Stomach (tissue), 9 donors: ENCODE data around the gene ARHGAP21. TPM values are rescaled to one million over a fixed set of nuclear protein-coding genes. Genes with fewer than 3 reads are reported as not detected.
"Not testable (repeated sequence)": the region's sequence is repeated elsewhere in the genome, so short reads cannot be mapped to it uniquely, and the experiment has no call there.

Source experiments
- DNase-seq, 2 donors: peaks; one replicate each; pipeline versions ENCODE4 v3.0.0 to v3.0.0-alpha.2; 2013 to 2019
- H3K27ac ChIP-seq, 5 donors: fragments of 200-600 bp in 4 of 5; sonication (generic) in 4 of 5; one replicate each; pipeline ENCODE4 v1.5.1; 2013 to 2019; ENCODE audit warnings: mild to moderate bottlenecking in 1 of 5, moderate library complexity in 1 of 5
- H3K27me3 ChIP-seq, 3 donors: fragments of 200-600 bp; sonication (generic); one replicate each; pipeline ENCODE4 v1.5.1; 2017 to 2019; ENCODE audit warnings: mixed run types in 1 of 3
- H3K36me3 ChIP-seq, 4 donors: fragments of 200-600 bp; sonication (generic); 1 replicate in 3 of 4; 2 replicates in 1 of 4; pipeline ENCODE4 v1.5.1; 2016 to 2019
- H3K4me1 ChIP-seq, 4 donors: fragments of 200-600 bp; sonication (generic); one replicate each; pipeline ENCODE4 v1.5.1; 2016 to 2019
- H3K4me3 ChIP-seq, 4 donors: fragments of 200-600 bp; sonication (generic) in 3 of 4; one replicate each; pipeline ENCODE4 v1.5.1; 2016 to 2019; ENCODE audit warnings: mild to moderate bottlenecking in 1 of 4
- H3K9me3 ChIP-seq, 4 donors: fragments of 200-600 bp; sonication (generic); one replicate each; pipeline ENCODE4 v1.5.1; 2016 to 2019
- EP300 ChIP-seq: sonication (generic); formaldehyde crosslinking; IDR thresholded peaks from one replicate; pipeline ENCODE4 v1.6.1; 2017; ENCODE audit warnings: antibody characterized with exemption
- POLR2A ChIP-seq, 4 donors: fragments of 450-650 bp; IDR thresholded peaks; one replicate each; pipeline ENCODE4 v1.6.1; 2016; ENCODE audit warnings: antibody characterized with exemption in 4 of 4, control low read depth in 2 of 4, mild to moderate bottlenecking in 1 of 4, moderate library complexity in 1 of 4
- POLR2AphosphoS5 ChIP-seq, 3 donors: sonication (generic); formaldehyde crosslinking; IDR thresholded peaks; one replicate each; pipeline ENCODE4 v1.6.1; 2016; ENCODE audit warnings: antibody characterized with exemption in 3 of 3
- WGBS, 5 donors: extraction: QIAGEN DNeasy Blood & Tissue Kit in 3 of 5; methylation state at CpG; one replicate each; pipeline versions ENCODE4 v1.1.5 to v1.1.7; 2013 to 2018; 5-methylcytosine and 5-hydroxymethylcytosine counted together
- intact Hi-C: fragments of 100-400 bp; cut with DNase I; formaldehyde crosslinking; loops from one replicate; pipeline ENCODE4 v1.15.1; 2023; ENCODE audit warnings: low total_unique reads
- polyA plus RNA-seq, 3 donors: library from polyadenylated mRNA; stranded (reverse); fragments of 200-250 nt; gene quantifications; one replicate each; pipeline ENCODE4 v1.2.3, GENCODE V29; 2013
- total RNA-seq, 5 donors: library from RNA; depleted of rRNA; stranded (reverse); fragments of >200 nt; gene quantifications; one replicate each; pipeline versions ENCODE4 v1.1.0 to v1.2.3, GENCODE V29; 2014 to 2016
- TF ChIP-seq, protein P1 (sequence below), 7 experiments: fragments of 450-650 bp in 4 of 7; fragments of 200-600 bp in 3 of 7; sonication (generic) in 3 of 7; IDR thresholded peaks; one replicate each; pipeline ENCODE4 v1.5.1; 2016 to 2019; ENCODE audit warnings: antibody characterized with exemption in 7 of 7, control low read depth in 2 of 7, mild to moderate bottlenecking in 1 of 7
- donor health status: healthy with polysubstance abuse.
- donor health status: Bipolar disorder and iron deficiency.
- donor health status: healthy.

The ARHGAP21 gene
- total and polyA plus RNA-seq, 8 donors: 12.7 to 166 (median 52.8) TPM

DNA sequence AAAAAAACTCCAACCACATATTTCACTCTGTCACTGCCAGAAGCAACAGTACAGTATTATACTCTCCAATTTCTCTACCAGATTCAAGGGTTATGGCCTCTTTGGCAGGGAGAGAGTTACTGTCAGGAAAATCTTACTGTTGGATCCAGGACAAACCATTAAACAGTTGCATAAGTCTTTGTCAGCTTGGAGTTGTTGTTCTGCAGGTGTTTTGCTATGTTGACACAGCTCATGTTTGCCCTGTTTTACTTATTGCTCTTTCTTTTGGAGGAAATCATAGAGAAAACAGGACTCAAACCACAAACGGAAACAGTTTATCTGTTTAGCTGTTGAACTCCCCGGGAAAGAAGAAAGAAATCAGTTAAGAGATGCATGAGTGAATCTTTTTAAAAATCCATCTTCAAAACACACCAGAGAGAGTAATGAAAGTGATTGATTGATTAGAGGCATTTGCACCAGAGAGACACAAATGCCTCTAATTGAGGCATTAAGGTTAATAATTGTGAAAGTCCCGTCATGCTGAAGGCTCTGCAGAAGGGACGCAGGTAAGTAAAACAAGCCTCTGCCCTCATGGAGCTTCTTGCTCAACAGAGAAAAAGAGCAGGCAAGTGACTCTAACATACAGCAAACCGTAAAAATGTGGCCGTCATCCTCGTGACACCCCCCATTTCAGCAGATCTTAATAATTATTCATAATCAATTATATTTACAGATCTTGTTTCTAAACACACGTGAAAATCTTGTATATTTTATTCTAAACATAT lies 38.7 kb upstream of the ARHGAP21 start:
- 59 to 68% (median 63%) methylated on average over 8 of the region's 8 CpGs for WGBS, 5 donors
- TF ChIP-seq POLR2A (IDR thresholded peaks at IDR 0.05) (no peak), EP300 (no peak)
- intact Hi-C loops: no loop called here
- H3K36me3 ChIP-seq: no peaks in the 10 kb centered on the region
- DNase-seq: no peak
- no peaks in the 10 kb centered on the region for H3K27me3 ChIP-seq
- H3K27ac ChIP-seq: no peak overlapping the region
- no peak overlapping the region for H3K4me3 ChIP-seq
- H3K9me3 ChIP-seq: peaks cover 0 to 12% (median 2%) of the 10 kb centered on the region in 4 donors
- H3K4me1 ChIP-seq: peaks cover 0 to 14% (median 0%) of the 10 kb centered on the region in 4 donors

DNA sequence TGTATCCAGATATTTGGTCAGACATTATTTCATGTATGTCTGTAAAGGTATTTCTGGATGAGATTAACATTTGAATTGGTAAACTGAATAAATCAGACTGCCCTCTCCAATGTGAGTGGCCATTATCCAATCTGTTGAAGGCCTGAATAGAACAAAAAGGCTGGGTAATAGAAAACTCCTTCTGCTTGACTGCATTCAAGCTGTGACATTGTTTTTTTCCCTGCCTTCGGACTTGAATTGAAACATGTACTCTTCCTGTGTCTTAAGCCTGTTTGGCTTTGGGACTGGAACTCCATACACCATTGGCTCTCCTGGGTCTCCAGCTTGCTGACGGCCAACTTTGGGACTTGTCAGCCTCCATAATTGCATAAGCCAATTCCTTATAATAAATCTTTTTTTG lies 36.0 kb upstream of the ARHGAP21 start:
- no peak overlapping the region for H3K4me3 ChIP-seq
- DNase-seq: no peak
- no peaks in the 10 kb centered on the region for H3K36me3 ChIP-seq
- H3K27me3 ChIP-seq: no peaks in the 10 kb centered on the region
- WGBS, 5 donors: 89 to 97% (median 94%) methylated on average over 2 of the region's 2 CpGs
- no peak overlapping the region for H3K27ac ChIP-seq
- H3K4me1 ChIP-seq: peaks cover 0 to 14% (median 0%) of the 10 kb centered on the region in 4 donors
- no peak for TF ChIP-seq POLR2AphosphoS5 (IDR thresholded peaks at IDR 0.05)
- no peak for TF ChIP-seq EP300
- no peak for TF ChIP-seq POLR2A (IDR thresholded peaks at IDR 0.05)
- TF ChIP-seq, protein P1, sequence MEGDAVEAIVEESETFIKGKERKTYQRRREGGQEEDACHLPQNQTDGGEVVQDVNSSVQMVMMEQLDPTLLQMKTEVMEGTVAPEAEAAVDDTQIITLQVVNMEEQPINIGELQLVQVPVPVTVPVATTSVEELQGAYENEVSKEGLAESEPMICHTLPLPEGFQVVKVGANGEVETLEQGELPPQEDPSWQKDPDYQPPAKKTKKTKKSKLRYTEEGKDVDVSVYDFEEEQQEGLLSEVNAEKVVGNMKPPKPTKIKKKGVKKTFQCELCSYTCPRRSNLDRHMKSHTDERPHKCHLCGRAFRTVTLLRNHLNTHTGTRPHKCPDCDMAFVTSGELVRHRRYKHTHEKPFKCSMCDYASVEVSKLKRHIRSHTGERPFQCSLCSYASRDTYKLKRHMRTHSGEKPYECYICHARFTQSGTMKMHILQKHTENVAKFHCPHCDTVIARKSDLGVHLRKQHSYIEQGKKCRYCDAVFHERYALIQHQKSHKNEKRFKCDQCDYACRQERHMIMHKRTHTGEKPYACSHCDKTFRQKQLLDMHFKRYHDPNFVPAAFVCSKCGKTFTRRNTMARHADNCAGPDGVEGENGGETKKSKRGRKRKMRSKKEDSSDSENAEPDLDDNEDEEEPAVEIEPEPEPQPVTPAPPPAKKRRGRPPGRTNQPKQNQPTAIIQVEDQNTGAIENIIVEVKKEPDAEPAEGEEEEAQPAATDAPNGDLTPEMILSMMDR (IDR thresholded peaks at IDR 0.05): no peak
- peaks cover 0 to under 1% (median 0%) of the 10 kb centered on the region in 4 donors for H3K9me3 ChIP-seq
- intact Hi-C loops: no loop called here

DNA sequence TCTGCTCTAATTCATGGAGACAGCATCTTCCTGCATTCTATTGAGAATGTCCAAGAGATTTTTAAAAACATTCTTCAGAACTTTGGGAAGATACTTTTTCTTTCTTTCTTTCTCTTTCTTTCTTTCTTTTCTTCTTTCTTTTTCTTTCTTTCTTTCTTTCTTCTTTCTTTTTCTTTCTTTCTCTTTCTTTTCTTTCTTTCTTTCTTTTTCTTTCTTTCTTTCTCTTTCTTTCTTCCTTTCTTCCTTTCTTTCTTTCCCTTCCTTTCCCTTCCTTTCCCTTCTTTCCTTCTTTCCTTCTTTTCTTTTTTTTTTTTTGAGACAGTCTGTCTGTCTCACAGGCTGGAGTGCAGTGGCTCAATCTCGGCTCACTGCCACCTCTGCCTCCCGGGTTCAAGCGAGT lies 34.6 kb upstream of the ARHGAP21 start:
- DNase-seq, H3K4me3 ChIP-seq, H3K27me3 ChIP-seq, intact Hi-C loops, H3K27ac ChIP-seq, H3K36me3 ChIP-seq, H3K9me3 ChIP-seq: not testable (repeated sequence)
- 95 to 100% (median 96%) methylated on average over 3 of the region's 3 CpGs for WGBS, 5 donors
- H3K4me1 ChIP-seq: peaks cover 0 to 14% (median 0%) of the 10 kb centered on the region in 4 donors

DNA sequence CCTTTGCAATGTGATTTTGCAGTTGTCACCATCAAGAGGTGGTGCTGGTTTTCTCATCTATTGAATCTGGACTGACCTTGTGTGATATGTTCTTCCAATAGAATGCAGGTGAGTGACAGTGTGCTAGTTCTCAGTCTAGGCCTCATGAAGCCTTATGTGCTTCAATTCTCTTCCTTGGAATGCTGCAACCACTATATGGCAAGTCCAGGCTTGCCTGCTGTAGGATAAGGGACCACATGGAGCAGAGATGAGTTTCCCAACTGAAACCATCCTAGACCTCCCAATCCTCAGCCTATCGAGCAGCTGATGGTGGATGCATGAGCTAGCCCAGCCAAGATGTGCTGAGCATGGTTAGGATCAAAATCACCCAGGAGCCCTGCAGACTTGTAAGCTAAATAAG lies 32.6 kb upstream of the ARHGAP21 start:
- Histone ChIP-seq H3K27me3 (no peaks in the 10 kb centered on the region), H3K4me3 (no peak overlapping the region), H3K9me3 (no peaks in the 10 kb centered on the region), H3K27ac (no peak overlapping the region), H3K36me3 (no peaks in the 10 kb centered on the region), H3K4me1 (no peaks in the 10 kb centered on the region)
- DNase-seq: no peak
- TF ChIP-seq EP300: no peak
- TF ChIP-seq, protein P1 (IDR thresholded peaks at IDR 0.05): no peak
- TF ChIP-seq POLR2AphosphoS5 (IDR thresholded peaks at IDR 0.05): no peak
- no peak for TF ChIP-seq POLR2A (IDR thresholded peaks at IDR 0.05)
- intact Hi-C loops: no loop called here
- WGBS, 5 donors: 85 to 100% (median 93%) methylated on average over 1 of the region's 1 CpG

DNA sequence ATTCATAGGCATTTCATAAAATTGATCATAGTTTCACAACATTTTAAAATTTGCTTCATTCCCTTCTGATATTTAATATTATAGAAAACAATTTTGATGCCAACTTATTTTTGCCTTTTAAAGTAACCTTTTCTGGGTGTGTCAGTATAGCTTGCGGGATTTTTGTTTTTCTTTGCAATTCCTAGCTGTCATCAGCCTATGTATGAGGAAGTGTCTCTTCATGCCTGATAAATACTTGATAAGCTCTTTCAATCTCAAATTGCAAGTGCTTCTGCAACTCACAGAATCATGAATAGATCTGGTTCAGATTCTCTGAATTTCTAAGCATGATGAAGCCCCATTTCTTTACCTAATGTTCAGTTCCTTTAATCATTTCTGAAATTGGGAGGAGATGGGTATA lies 28.0 kb upstream of the ARHGAP21 start:
- intact Hi-C loops: no loop called here
- no peak for TF ChIP-seq EP300
- no peak for TF ChIP-seq POLR2AphosphoS5 (IDR thresholded peaks at IDR 0.05)
- H3K27ac ChIP-seq: no peak overlapping the region
- 63 to 85% (median 77%) methylated on average over 1 of the region's 1 CpG for WGBS, 5 donors
- DNase-seq: no peak
- no peak overlapping the region for H3K4me3 ChIP-seq
- no peaks in the 10 kb centered on the region for H3K27me3 ChIP-seq
- H3K4me1 ChIP-seq: no peaks in the 10 kb centered on the region
- no peaks in the 10 kb centered on the region for H3K9me3 ChIP-seq
- no peaks in the 10 kb centered on the region for H3K36me3 ChIP-seq

DNA sequence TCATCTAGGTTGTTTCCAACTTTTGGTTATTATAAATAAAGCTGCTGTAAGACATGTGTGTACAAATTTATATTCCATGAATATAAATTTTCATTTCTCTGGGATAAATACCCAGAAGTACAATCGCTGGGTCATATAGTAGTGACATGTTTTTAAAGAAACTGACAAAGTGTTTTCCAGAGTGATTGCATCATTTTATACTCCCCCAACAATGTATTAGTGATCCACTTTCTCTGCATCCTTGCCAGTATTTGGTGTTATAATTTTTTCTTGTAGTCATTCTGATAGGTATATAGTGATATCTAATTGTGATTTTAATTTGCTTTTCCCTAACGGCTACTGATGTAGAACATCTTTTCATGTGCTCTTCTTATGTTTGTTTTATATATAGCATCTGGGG lies 27.0 kb upstream of the ARHGAP21 start:
- no peak for TF ChIP-seq POLR2A (IDR thresholded peaks at IDR 0.05)
- TF ChIP-seq EP300: no peak
- TF ChIP-seq POLR2AphosphoS5 (IDR thresholded peaks at IDR 0.05): no peak
- TF ChIP-seq, protein P1 (IDR thresholded peaks at IDR 0.05): no peak
- Histone ChIP-seq H3K4me1 (no peaks in the 10 kb centered on the region), H3K4me3 (no peak overlapping the region), H3K36me3 (no peaks in the 10 kb centered on the region), H3K9me3 (no peaks in the 10 kb centered on the region), H3K27ac (no peak overlapping the region), H3K27me3 (no peaks in the 10 kb centered on the region)
- 79 to 96% (median 87%) methylated on average over 2 of the region's 2 CpGs for WGBS, 5 donors
- intact Hi-C loops: no loop called here
- DNase-seq: no peak
